ENCODE measurements around the gene CD300LG.
"Not testable (repeated sequence)": the region's sequence is repeated elsewhere in the genome, so short reads cannot be mapped to it uniquely, and the experiment has no call there.

Gene CD300LG

DNA sequence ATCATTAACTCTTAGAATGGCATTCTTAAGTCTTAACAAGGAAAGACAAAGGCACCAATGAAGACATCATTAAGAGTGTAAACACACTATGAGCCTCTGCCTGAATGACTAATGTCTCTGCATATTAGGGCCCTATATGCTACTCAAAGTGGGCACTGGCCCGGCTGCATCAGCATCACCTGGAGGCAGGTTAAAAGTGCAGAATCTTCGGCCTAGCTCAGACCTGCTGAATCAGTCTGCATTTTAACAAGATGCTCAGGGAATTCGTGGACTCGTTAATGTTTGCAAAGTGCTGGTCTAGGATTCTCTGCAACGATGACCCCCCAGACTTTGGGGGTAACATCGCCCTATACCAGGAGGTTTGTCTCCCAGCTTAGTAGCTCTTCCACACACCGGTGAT lies 20.8 kb upstream of the CD300LG start:
- DNase-seq = no peak

DNA sequence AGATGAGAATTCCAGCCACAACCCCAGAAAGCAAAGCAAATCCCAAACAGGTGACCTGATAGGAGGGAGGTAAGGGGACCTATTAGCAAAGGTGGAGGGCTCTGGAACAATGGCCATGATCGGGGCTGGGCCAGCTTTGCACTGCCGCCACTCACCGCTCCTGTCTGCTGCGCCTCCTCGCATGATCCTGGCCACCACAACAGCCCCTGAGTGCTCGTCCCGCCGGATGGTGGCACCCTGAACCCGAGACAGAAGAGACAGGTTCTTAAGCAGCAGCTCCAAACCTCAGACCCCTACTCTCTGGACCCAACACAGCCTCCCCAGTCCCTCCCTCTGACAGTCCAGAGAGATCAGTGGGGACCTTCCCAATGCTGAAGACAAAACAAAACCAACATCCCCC lies 19.4 kb upstream of the CD300LG start:
- DNase-seq = no peak

DNA sequence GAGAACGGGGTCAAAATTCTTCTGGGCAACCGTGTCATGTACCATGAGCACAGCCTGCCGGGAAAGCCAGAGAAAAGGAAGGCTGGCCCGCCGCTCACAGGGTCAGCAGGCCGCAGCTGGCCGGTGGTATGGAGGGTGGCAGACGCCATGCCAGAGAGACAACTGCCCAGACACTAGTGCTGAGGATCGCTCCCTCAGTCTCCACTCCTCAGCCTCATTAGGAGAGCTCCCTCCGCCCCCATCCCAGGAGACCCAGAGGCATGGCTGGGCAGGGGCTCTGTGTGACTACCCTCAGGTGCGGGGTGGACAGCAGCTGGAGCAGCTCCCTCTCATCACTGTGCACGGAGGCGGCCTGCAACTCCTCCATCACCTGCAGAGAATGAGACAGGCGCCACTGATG lies 17.2 kb upstream of the CD300LG start:
- no peak for DNase-seq

DNA sequence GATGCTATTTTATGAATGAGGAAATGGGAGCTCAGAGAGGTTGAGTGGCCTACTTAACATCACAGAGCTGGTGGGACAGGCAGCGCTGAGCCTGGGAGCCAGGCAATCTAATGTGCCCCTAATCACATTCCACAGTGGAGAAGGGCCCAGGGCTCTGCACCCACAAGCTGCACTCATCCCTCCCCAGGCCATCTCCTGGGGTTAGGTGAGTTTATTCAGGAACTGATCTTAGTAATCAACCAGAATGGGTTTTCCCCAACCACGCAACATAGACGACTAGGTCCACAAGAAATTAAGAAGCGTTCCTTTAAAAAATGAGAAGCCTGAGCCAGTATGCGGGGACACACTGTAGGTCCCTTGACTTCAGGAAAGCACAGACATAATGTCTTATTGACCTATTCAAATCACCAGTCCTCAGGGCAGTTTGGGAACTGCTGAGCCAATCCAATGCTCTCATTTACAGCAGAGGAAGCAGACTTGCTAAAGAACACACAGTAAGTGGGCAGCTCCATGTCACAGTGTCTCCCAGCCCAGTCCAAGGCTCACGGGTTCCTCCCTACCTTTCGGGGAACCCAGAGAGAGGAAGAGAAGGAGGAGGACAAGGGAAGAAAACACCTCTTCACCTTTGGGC lies 16.4 kb upstream of the CD300LG start:
- no peak for DNase-seq

DNA sequence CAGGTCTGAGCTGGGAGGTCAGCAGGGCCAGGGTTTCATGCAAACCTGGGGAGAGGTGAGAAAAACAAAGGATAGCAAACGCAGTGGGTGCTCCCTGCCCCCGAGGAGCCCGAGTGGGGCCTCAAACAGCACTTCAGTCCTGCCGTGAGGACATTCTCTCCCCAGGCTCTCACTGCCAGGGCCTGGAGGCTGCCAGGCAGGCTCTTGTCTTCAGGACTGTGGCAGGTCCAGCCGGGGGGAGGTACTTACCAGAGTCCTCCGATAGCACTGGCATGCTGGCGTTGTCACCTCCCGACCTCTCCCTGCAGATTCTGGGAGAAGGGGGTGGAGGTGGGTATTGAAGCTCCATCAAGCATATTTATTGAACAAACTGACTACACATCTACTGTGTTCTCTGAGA lies 15.3 kb upstream of the CD300LG start:
- no peak for DNase-seq

DNA sequence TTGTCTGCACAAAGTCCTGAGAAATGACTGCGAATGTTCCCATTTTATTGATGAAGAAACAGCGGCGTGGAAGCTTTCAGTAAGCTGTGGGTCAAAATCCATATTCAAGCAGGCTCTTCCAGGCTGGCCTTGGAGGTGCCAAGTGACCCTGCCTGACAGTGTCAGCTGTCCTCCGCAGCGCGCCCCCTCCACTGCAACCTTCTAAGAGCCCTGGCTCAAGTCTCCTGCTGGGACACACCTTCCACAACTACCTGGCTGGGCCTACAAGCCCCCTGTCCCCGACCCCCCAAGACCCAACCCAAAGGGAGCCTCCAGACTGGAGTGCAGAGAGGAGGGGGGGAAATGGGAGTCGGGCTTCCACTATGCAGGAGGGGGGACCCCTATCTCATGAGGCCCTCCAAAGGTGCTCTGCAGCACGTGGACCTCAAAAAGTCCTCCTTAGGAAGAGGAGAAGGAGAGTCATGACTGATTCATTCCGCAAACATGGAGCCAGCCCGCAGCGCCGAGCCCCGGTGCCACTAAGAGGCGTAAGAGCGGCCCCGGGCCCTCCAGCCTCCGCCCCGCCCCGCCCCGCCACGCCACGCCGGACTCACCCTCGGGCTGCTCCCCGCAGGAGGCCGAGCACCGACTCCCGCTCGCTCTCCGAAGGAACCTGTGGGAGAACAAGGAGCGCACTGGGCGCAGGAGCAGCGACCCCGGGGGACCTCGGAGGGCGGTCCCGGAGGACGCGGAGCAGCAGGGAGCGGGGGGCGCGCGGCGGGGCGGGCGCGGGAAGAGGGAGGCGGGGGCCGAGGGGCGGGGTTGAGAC lies 14.6 kb upstream of the CD300LG start:
- peak; percentile 70 for DNase-seq

DNA sequence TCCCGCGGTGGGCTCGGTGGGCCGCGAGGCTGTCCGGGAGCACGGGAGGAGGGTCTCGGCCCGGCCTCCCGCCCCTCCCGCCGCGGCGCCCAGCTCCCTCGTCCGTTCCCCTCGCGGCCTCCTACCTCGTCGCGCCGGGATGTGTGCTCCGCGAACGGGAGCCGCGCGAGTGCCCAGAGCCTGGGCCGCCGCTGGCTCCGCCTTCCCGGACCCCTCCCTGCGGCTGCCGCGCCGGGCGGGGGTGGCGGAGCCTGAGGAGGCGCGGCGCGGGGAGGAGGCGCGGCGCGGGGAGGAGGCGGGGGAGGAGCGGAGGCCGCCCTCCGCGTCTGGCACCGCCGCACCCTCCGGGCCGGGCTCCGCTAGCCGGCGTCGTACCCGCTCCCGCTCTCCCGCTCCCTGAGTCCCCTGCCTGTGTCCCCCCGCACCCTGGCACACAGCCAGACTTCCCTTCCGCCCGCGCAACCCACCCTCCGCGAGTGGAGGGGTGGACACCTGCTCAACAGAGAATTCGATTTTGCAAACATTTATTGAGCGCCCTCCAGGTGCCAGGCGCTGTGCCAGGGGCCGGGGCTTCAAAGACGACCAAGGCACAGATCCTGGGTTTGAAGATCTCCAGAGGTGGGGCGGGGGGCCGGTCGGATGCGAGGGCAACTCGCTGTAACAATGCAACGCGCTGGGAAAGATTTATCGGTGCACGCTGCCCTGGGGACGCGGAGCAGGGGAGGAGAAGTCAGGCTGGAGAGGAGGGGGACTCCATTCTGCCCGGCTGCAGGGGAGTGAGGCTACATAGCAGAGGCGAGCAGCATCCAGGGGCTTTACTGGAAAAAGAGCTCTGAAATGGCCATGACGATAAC lies 13.8 kb upstream of the CD300LG start, which contains the start of gene MPP3:
Gene MPP3, minus strand, starts transcription at position 171 of the 854 bp plus-strand sequence. CDS start 1,240 bp downstream, outside the sequence.
- DNase-seq = peak; percentile 67

DNA sequence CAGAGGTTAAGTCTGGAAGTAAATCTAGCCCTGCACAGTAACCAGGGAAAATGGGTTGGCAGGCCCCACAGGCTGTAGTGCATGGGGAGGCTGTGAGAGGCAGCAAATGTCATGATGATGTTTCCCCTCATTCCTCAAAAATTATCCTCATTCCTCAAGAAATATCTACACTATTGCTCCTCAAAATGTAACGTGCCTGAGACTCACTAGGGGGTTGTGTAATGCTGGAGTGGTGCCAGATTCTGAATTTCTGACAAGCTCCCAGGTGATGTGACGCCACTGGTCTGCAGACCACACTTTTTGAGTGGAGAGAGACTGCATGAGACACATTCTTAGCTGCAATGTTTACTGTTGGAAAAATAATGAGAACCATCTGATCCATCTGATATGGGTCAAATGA lies 12.9 kb upstream of the CD300LG start:
- peak; percentile 71 for DNase-seq

DNA sequence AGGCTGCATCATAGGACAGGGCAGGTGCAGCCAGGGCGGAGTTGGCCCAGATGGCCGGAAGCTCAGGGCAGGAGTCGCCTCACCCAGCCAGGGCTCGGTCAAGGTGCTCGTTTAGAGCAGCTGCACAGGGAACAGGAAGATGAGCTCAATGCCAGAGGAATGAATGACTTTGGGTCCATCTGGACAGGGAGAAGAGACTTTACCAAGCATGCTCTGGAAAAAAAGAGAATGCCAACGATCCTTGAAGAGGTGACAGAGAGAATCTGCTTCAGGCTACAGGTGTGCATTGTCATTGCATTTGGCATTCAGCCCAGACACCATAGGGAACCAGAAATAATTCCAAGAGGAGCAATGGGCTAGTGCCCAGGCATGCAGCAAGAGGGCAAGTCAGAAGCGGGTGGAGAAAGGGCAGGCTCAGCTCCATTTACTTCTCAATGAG lies 7.3 kb upstream of the CD300LG start:
- no peak for DNase-seq

DNA sequence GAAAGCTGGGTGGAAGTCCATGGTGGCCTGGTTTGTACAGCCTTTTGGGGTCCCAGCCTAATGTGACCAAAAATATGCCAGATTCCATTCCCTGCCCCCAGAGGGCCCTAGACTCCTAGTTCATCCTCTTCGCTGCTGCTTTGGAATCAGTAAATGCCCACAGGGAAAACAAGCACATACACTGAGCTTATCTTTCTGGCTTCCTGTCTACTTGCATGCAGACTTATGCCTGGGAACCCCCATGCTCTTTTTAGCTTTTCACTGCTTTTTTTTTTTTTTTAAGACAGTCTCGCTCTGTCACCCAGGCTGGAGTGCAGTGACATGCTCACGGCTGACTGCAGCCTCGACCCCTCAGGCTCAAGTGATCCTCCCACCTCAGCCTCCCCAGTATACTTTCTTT lies 6.2 kb upstream of the CD300LG start:
- no peak for DNase-seq

DNA sequence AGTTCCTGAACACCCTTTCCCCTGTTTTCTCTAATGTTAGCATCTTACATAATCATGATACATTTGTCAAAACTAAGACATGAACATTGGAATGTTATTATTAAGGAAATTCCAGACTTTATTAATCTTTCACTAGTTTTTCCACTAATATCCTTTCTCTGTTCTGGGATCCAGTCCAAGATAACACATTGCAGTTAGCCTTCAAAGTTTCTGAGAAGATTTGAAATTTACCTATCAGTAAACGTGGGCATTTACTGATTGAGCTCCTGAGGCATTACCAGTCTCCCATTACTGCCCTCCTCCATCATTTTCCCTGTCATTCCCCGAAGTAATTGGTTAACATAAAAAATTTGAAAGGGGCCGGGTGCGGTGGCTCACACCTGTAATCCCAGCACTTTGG lies 5.7 kb upstream of the CD300LG start:
- no peak for DNase-seq

DNA sequence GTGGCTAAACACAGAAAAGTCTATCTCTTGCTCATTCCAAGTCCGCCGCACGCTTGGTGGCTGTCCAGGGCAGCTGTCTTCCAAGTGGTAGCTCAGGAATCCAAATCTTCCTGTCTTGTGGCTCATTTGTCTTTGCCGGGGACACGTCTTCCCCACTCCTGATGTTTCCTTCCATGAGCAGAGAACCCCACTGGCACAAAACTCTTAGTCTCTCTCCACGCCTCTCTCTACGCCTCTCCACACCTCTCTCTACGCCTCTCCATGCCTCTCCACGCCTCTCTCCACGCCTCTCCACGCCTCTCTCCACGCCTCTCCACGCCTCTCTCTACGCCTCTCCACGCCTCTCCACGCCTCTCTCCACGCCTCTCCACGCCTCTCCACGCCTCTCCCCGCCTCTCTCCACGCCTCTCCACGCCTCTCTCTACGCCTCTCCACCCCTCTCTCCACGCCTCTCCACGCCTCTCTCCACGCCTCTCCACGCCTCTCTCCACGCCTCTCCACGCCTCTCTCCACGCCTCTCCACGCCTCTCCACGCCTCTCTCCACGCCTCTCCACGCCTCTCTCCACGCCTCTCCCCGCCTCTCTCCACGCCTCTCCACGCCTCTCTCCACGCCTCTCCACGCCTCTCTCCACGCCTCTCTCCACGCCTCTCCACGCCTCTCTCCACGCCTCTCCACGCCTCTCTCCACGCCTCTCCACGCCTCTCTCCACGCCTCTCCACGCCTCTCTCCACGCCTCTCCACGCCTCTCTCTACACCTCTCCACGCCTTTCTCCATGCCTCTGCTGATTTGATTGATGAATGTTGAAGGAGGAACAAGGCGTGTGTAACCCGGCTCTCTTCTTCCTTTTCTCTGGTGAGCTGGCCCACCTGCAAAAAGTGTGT lies 4.6 kb upstream of the CD300LG start:
- DNase-seq = not testable (repeated sequence)

DNA sequence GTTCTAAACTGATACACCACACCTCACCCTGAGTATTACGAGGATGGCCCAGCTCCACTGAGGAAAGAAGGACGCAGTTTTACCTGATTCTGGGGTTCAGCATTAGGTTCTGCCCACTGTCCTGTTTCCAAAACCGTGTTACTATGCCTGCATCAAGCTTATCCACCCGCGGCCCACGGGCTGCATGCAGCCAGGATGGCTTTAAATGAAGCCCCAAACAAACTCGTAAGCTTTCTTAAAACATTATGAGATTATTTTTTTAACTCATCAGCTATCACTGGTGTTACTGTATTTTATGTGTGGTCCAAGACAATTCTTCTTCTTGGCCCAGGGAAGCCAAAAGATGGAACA lies 4.0 kb upstream of the CD300LG start:
- no peak for DNase-seq

DNA sequence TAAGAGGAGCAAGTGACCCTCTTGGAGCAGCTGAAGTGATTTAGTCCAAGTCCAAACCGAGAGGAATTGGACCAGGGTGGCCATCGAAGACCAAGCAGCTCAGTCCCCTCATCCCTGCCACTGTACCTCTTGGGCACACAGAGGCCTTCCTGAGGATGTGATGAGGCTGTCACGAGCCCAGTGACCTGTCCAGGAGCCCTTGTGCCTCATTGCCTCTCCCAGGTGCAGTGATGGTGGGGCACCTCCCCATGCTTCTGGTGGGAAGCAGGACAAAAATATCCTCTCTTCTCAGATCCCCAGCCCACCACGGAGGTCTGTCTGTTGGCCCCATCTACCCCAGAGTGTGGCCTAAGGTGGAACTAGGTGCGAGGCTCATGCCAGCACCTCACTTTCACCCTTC lies 2.7 kb upstream of the CD300LG start:
- no peak for DNase-seq

DNA sequence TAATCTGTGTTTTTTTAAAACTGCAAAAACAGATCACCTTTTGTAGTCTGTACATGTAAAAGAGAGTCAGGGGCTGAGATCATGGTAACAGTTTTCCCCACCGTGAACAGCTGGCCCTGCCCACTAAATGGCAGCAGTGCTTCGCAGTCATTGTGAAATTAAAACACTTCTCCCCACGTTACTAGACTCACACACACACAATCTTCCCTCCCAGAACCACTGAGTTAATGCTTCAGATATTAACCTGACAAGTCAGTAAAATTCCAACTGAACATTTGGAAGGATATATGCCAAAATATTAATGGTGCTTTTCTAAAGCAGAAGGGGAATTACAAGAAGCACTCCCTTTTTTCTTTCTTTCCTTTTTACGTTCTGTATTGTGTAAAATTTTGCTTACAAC lies 1.2 kb upstream of the CD300LG start:
- no peak for DNase-seq

DNA sequence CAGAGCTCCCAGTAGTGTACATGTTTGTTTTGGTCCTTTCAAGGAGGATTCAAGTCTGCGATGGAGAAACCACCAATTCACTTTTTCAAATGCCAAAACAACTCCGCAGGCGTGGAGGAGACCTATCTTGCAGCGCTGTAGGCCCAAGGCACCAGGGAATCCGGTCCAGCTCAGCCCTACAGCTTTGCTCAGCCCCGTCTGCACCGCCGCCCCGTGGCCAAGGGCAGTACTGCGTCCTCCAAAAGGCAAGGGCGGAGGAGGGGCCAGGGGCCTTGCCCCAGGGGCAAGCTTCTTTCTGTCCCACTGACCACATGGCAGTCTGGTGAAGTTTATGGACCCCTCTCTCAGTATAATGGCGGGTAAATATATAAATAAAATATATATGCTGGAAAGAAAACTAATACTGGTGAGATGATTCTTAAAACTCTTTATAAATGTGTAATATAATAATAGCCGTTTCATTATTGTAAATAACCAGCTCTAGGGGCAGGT lies 709 bp upstream of the CD300LG start:
- DNase-seq = peak; percentile 56

DNA sequence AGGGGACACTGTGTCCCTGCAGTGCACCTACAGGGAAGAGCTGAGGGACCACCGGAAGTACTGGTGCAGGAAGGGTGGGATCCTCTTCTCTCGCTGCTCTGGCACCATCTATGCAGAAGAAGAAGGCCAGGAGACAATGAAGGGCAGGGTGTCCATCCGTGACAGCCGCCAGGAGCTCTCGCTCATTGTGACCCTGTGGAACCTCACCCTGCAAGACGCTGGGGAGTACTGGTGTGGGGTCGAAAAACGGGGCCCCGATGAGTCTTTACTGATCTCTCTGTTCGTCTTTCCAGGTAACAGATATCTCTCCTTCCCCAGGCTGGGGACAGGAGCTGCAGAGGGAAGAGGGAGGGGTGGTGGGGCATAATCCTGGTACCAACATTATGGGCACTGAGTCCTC lies 1.6 kb downstream of the CD300LG start:
- DNase-seq = no peak

DNA sequence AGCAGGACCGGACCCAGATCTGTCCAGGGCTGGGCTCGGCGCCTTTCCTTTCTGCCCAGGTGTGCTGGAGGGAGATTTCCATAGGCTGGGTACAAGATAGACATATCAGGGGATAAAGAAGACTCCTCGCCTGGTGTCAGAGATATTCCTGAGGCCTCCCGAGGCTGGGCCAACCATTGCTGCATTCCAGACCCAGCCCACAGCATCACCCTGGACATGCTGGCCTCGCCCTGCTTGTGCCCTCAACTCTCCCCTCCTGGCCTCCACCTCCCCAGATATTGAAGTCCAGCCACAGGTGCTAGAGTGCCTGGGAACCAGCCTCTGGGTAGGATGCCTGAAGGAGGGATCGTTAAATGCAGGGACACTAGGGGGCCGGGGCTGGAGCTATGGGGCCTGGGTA lies 2.1 kb downstream of the CD300LG start:
- DNase-seq = no peak

DNA sequence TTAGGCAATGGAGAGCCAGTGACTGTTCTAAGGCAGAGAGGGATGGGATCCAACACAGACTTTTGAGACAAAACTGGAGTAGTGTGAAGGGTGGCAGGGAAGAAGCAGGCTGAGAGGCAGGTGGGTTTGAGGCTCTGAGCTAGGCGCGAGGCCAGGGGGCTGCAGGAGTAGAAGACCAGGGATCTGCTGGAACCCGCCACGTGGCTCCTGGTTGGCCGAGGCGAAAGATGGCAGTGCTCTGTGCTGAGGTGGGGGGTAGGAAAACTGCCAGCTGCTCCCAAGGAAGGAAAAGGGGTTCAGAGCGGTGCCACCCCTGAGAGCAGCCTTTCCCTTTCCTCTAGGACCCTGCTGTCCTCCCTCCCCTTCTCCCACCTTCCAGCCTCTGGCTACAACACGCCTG lies 5.6 kb downstream of the CD300LG start:
- no peak for DNase-seq

DNA sequence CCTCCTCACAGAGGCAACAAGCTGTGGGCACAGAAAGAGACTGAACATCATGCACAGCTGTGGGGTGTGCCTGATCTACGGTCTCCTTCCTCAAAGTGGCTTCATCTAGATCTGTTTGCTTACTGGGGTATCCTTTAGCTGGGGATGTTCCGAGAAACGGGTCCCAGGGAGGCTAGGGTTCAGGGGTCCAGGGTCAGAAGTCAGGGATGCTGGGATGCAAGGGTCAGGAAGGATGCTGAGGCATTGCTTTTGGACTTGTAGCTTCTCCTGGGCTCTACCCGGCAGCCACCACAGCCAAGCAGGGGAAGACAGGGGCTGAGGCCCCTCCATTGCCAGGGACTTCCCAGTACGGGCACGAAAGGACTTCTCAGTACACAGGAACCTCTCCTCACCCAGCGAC lies 6.6 kb downstream of the CD300LG start:
- DNase-seq = no peak

DNA sequence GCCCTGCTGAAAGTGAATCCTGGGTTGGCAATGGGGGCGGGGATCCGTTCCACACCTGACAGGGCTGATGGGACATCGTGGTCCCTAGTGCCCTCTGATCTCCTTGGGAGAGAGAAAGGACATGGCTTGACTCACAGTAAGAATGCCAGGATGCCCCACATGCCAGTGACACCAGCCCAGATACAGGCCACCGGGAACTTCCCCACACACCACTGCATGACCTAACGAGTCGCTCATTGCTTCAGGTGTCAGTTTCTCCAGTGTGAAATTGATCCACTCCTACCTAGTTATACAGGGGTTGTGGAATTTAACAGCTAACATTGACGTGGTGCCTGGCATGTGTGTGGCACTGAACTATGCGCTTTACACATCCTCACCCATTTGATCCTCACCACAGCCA lies 7.5 kb downstream of the CD300LG start:
- no peak for DNase-seq

DNA sequence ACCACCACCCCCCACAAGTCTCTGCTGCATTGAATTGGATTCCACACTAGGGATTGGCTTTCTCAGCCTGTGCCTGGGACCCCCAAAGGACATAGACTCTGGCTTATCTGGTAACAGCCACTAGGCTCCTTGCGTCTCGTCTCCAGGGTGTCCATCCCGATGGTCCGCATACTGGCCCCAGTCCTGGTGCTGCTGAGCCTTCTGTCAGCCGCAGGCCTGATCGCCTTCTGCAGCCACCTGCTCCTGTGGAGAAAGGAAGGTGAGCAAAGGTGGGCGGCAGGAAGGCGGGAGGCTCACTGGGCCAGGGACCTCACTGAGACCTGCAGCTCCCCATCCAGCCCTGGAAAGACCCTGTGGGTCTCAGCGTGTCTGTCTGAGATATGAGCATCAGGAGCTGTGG lies 8.1 kb downstream of the CD300LG start:
- no peak for DNase-seq

DNA sequence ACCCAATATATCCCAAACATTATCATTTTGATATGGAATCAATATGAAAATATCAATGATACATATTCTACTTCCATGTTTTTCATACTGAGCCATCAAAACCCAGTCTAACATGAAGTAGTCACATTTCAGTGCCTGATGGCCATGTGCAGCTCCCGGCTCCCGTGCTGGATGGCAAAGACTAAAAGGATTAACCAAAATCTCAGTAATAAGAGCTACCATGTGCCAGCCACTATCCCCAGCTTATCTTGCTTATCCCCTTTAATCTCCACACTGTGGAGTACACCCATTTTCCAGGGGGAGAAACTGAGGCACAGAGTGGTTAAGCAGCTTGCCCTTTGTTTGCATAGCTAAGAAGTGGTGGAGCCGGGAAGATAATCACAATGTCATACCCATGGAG lies 9.2 kb downstream of the CD300LG start:
- no peak for DNase-seq
